ENCODE measurements around the gene HOXD11. TPM values are rescaled to one million over a fixed set of nuclear protein-coding genes. Genes with fewer than 3 reads are reported as not detected.

Gene HOXD11
- total RNA-seq, 4 donors from 2014 or later: not detected

DNA sequence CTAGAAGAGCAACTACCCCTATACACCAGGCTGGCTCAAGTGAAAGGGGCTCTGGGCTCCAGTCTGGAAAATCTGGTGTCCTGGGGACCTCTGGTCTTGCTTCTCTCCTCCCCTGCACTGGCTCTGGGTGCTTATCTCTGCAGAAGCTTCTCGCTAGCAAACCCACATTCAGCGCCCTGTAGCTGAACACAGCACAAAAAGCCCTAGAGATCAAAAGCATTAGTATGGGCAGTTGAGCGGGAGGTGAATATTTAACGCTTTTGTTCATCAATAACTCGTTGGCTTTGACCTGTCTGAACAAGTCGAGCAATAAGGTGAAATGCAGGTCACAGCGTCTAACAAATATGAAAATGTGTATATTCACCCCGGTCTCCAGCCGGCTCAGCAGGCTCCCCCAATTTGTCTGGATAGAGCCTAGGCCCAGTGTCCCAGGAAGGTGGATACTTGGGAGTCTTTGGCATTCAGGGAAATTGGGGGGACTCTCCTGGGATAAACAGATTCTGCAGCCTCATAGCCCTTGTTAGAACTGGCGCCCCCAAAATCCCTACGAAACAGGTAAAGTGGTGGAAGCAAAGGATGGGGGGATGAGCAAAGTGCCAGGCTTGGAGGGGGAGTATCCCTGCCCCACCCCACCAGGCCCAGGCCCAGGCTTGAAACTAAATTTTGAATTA lies 41.8 kb downstream of the HOXD11 start:
- Histone ChIP-seq H3K4me3 (no peak overlapping the region), H3K27ac (no peak overlapping the region), H3K9me3 (peaks cover 0 to 8% (median 0%) of the 10 kb centered on the region in 3 donors), H3K4me1 (peaks cover 4 to 35% (median 16%) of the 10 kb centered on the region in 3 donors), H3K36me3 (no peaks in the 10 kb centered on the region), H3K27me3 (peaks cover 10 to 100% (median 38%) of the 10 kb centered on the region in 4 donors)
- DNase-seq: no peak
- intact Hi-C loops (cut with DNase I): loop anchor here (10.0 kb wide), 1 partner anchor 306 kb away; no protein-coding TSS in a partner anchor
- WGBS, 2 donors: 24 to 35% methylated on average over 7 to 10 of the region's 11 CpGs
- TF ChIP-seq, protein P1, sequence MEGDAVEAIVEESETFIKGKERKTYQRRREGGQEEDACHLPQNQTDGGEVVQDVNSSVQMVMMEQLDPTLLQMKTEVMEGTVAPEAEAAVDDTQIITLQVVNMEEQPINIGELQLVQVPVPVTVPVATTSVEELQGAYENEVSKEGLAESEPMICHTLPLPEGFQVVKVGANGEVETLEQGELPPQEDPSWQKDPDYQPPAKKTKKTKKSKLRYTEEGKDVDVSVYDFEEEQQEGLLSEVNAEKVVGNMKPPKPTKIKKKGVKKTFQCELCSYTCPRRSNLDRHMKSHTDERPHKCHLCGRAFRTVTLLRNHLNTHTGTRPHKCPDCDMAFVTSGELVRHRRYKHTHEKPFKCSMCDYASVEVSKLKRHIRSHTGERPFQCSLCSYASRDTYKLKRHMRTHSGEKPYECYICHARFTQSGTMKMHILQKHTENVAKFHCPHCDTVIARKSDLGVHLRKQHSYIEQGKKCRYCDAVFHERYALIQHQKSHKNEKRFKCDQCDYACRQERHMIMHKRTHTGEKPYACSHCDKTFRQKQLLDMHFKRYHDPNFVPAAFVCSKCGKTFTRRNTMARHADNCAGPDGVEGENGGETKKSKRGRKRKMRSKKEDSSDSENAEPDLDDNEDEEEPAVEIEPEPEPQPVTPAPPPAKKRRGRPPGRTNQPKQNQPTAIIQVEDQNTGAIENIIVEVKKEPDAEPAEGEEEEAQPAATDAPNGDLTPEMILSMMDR (IDR thresholded peaks at IDR 0.05): no peak
- no peak for TF ChIP-seq POLR2A (IDR thresholded peaks at IDR 0.05)

DNA sequence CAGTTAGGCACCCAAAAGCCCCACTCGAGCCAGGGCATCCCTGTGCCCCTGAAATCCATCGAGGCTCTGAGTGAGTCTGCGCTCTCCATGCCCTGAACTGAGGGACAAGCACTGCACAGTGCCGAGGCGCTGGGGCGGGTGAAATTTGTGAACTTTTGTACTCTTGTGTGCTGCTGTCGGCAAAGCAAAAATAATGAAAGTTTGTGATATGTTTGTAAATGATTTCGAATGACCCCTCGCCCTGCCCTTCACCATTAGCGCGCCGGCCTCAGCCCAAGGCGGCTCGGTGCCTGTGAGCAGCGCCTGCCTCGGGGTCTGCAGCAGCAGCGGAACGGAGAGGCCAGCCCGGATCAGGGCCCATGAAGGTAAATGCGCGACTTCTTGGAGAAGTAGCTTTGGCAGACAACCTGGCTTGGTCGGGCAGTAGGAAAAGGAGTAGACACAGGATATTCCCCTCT lies 42.4 kb downstream of the HOXD11 start:
- Histone ChIP-seq H3K27ac (no peak overlapping the region), H3K36me3 (no peaks in the 10 kb centered on the region), H3K27me3 (peaks cover 10 to 100% (median 40%) of the 10 kb centered on the region in 4 donors), H3K4me1 (peaks cover 4 to 35% (median 16%) of the 10 kb centered on the region in 3 donors), H3K9me3 (peaks cover 0 to 8% (median 0%) of the 10 kb centered on the region in 3 donors), H3K4me3 (no peak overlapping the region)
- 47 to 57% methylated on average over 22 of the region's 22 CpGs for WGBS, 2 donors
- no peak for DNase-seq
- intact Hi-C loops (cut with DNase I): loop anchor here (10.0 kb wide), 1 partner anchor 305 kb away; no protein-coding TSS in a partner anchor
- TF ChIP-seq, protein P1 (IDR thresholded peaks at IDR 0.05): no peak
- TF ChIP-seq POLR2A (IDR thresholded peaks at IDR 0.05): no peak

DNA sequence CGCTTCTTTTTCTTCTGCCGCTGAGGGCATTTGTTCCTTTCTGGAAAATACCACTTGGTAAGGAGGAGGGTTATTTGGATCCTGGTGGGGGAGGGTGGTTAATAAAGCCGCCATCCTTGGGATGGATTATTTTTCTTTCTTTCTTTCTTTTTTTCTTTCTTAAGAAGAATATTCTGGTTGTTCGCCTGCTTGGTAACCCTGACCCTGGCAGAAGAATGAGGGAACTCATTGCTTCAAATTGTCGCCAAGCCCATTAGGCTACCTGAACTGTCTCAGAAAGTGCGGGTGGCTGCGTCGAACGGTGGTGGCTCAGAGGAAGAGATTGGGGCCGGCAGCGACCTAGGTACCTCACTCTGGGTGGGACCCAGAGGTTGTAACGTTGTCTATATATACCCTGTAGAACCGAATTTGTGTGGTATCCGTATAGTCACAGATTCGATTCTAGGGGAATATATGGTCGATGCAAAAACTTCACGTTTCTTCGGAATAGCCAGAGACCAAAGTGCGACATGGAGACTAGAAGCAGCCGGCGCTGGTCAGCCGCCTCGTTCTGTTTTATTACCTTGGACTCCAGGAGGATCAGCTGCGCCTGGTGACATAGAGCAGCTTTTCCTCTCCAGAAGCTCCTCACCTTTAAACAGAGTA lies 43.0 kb downstream of the HOXD11 start:
- Histone ChIP-seq H3K9me3 (peaks cover 0 to 8% (median 0%) of the 10 kb centered on the region in 3 donors), H3K4me3 (no peak overlapping the region), H3K27me3 (peaks cover 10 to 100% (median 43%) of the 10 kb centered on the region in 4 donors), H3K4me1 (peaks cover 4 to 35% (median 16%) of the 10 kb centered on the region in 3 donors), H3K27ac (no peak overlapping the region), H3K36me3 (no peaks in the 10 kb centered on the region)
- TF ChIP-seq, protein P1 (IDR thresholded peaks at IDR 0.05): no peak
- TF ChIP-seq POLR2A (IDR thresholded peaks at IDR 0.05): no peak
- DNase-seq: no peak
- WGBS, 2 donors: 31 to 56% methylated on average over 17 to 22 of the region's 24 CpGs
- intact Hi-C loops (cut with DNase I): loop anchor here (10.0 kb wide), 1 partner anchor 305 kb away; no protein-coding TSS in a partner anchor

DNA sequence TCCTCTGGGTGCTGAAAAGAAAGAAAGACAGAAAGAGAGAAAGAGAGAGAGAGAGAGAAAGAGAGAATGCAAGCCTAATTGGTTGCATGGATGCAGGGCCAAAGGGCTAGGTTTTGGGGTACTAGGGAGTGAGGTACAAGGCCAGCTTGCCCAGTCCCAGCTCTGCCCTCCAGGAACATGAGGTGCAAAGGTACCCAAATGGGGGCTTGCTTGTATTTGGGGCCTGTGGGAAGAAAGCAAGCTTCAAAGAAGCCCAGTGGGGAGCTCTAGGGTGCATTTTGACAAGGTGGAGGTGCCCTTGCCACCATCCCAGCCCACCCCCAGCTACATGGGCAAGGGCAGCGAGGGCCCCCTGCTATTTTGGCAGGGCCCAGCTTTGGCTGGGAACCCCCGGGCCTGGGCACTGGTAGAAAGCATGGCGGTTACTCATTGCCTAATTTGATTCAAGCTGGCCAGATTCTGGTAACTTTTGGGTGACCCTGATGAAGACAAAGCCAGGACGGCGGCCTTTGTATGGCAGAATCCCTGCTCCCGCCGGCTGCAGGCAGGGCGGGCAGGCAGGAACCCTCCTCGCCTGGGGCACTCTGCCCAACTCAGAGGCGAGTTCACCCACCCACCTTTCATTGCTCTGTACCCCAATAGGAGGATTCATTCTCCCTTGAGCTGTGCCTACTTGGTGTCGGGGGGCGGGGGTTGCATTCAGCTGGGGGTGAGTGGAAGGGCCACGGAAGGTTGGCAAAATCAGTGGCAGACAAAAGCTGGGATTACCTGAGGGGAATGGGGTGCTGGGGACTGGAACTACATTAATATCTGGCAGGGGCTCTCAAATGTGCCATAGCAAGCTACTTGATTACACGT lies 43.7 kb downstream of the HOXD11 start:
- H3K27me3 ChIP-seq: peaks cover 10 to 100% (median 47%) of the 10 kb centered on the region in 4 donors
- H3K36me3 ChIP-seq: no peaks in the 10 kb centered on the region
- no peak for DNase-seq
- H3K27ac ChIP-seq: no peak overlapping the region
- intact Hi-C loops (cut with DNase I): no loop called here
- H3K4me1 ChIP-seq: peaks cover 4 to 35% (median 16%) of the 10 kb centered on the region in 3 donors
- H3K9me3 ChIP-seq: peaks cover 0 to 8% (median 0%) of the 10 kb centered on the region in 3 donors
- no peak overlapping the region for H3K4me3 ChIP-seq
- no peak for TF ChIP-seq POLR2A (IDR thresholded peaks at IDR 0.05)
- TF ChIP-seq, protein P1 (IDR thresholded peaks at IDR 0.05): no peak
- WGBS, 2 donors: 25 to 27% methylated on average over 2 of the region's 14 CpGs

Measured in esophagus squamous epithelium (tissue), 5 donors.